Neural crest cell (in vitro differentiated cells): ENCODE measurements around the gene ARL15. TPM values are rescaled to one million over a fixed set of nuclear protein-coding genes. Genes with fewer than 3 reads are reported as not detected.

Source experiments
- DNase-seq: peaks from one replicate; pipeline ENCODE4 v3.0.0; 2021; ENCODE audit warnings: low read depth, mixed read lengths, low spot score
- H3K27ac Mint-ChIP-seq: one replicate; pipeline ENCODE4 v1.8.0; 2021; ENCODE audit warnings: mild to moderate bottlenecking, mixed read lengths; ENCODE audit not compliant: unreplicated experiment
- H3K27me3 Mint-ChIP-seq: 2 replicates; pipeline ENCODE4 v1.8.0; 2021; ENCODE audit warnings: low read depth, mild to moderate bottlenecking, mixed read lengths
- H3K36me3 Mint-ChIP-seq: 2 replicates; pipeline ENCODE4 v1.8.0; 2021; ENCODE audit warnings: low read depth, mild to moderate bottlenecking, mixed read lengths
- H3K4me1 Mint-ChIP-seq: 2 replicates; pipeline ENCODE4 v1.8.0; 2021; ENCODE audit warnings: mixed read lengths
- H3K4me3 Mint-ChIP-seq: one replicate; pipeline ENCODE4 v1.8.0; 2021; ENCODE audit warnings: mild to moderate bottlenecking, mixed read lengths
- H3K9me3 Mint-ChIP-seq: 2 replicates; pipeline ENCODE4 v1.8.0; 2021; ENCODE audit warnings: mixed read lengths
- total RNA-seq: library from RNA; stranded (reverse); gene quantifications from 2 replicates; pipeline ENCODE4 v1.2.1, GENCODE V29; 2021
- TF ChIP-seq, protein P1 (sequence below): fragments of 200-600 bp; sonication (generic); conservative IDR thresholded peaks from 2 replicates; pipeline ENCODE4 v1.5.0; 2021; ENCODE audit warnings: antibody characterized with exemption, mild to moderate bottlenecking

Gene ARL15
- total RNA-seq, 1 donor from 2014 or later = 18.4 TPM

GRCh38 chr5:53890490-53890889 is 419.9 kb downstream of the ARL15 start:
- Mint-ChIP-seq H3K4me1 (no peaks in the 10 kb centered on the region), H3K9me3 (no peaks in the 10 kb centered on the region), H3K27ac (no peak overlapping the region), H3K27me3 (no peaks in the 10 kb centered on the region), H3K4me3 (no peak overlapping the region), H3K36me3 (no peaks in the 10 kb centered on the region)
- TF ChIP-seq, protein P1, sequence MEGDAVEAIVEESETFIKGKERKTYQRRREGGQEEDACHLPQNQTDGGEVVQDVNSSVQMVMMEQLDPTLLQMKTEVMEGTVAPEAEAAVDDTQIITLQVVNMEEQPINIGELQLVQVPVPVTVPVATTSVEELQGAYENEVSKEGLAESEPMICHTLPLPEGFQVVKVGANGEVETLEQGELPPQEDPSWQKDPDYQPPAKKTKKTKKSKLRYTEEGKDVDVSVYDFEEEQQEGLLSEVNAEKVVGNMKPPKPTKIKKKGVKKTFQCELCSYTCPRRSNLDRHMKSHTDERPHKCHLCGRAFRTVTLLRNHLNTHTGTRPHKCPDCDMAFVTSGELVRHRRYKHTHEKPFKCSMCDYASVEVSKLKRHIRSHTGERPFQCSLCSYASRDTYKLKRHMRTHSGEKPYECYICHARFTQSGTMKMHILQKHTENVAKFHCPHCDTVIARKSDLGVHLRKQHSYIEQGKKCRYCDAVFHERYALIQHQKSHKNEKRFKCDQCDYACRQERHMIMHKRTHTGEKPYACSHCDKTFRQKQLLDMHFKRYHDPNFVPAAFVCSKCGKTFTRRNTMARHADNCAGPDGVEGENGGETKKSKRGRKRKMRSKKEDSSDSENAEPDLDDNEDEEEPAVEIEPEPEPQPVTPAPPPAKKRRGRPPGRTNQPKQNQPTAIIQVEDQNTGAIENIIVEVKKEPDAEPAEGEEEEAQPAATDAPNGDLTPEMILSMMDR = no peak
- no peak for DNase-seq

- H3K4me3 Mint-ChIP-seq = no peak overlapping the region
- H3K9me3 Mint-ChIP-seq = no peaks in the 10 kb centered on the region
- no peaks in the 10 kb centered on the region for H3K36me3 Mint-ChIP-seq
- H3K27me3 Mint-ChIP-seq = peaks cover 3% of the 10 kb centered on the region
- no peak for DNase-seq
- peaks cover 27% of the 10 kb centered on the region for H3K4me1 Mint-ChIP-seq
- TF ChIP-seq, protein P1 = no peak
- H3K27ac Mint-ChIP-seq = no peak overlapping the region
These were observed 425.5 kb downstream of the ARL15 start for GRCh38 chr5:53884844-53885243.

- Mint-ChIP-seq H3K9me3 (no peaks in the 10 kb centered on the region), H3K36me3 (no peaks in the 10 kb centered on the region), H3K4me1 (peaks cover 29% of the 10 kb centered on the region), H3K4me3 (no peak overlapping the region), H3K27ac (no peak overlapping the region), H3K27me3 (peaks cover 3% of the 10 kb centered on the region)
- TF ChIP-seq, protein P1 = no peak
- DNase-seq = no peak
These were observed 426.0 kb downstream of the ARL15 start for GRCh38 chr5:53884417-53884816.

DNA sequence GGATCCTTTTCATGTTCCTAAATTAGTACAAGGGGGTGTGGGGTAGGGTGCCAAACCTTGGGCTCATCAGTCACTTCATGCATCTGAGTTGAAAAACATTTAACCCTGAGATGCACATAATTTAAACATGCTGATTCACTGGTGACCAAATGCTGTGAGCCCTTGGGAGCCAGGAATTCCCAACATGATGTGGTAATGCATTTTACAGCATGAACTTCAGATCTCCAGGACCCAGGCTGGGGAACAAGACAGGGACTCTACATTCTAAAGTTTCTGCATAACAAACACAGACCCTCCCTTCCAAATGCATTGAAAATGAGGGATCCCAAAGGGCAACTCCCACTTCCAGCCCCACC is 427.7 kb downstream of the ARL15 start:
- Mint-ChIP-seq H3K4me3 (no peak overlapping the region), H3K9me3 (no peaks in the 10 kb centered on the region), H3K27ac (no peak overlapping the region), H3K27me3 (peaks cover 3% of the 10 kb centered on the region), H3K36me3 (no peaks in the 10 kb centered on the region), H3K4me1 (peaks cover 29% of the 10 kb centered on the region)
- DNase-seq = no peak
- TF ChIP-seq, protein P1 = no peak

GRCh38 chr5:53882006-53882675 is 428.2 kb downstream of the ARL15 start:
- Mint-ChIP-seq H3K36me3 (no peaks in the 10 kb centered on the region), H3K9me3 (no peaks in the 10 kb centered on the region), H3K27ac (no peak overlapping the region), H3K4me3 (no peak overlapping the region), H3K27me3 (peaks cover 3% of the 10 kb centered on the region), H3K4me1 (peaks cover 29% of the 10 kb centered on the region)
- no peak for DNase-seq
- TF ChIP-seq, protein P1 = no peak
